Measurements from ENCODE around the gene ATF1.

ATF1 gene

DNA sequence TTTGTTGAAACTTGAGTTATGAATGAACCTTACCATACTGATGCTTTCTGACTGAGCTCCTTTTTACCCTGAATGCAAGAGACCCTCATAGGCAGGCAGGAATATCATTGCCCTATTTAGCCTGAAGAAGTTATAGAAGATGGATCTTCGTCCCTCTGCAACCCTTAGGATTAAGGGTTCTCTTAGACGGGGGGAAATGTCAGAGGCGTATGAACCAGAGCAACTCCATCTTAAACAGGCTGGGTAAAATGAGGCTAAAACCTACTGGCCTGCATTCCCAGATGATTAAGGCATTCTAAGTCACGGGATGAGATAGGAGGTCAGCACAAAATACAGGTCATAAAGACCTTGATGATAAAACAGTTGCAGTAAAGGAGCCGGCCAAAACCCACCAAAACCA lies 7.5 kb downstream of the ATF1 start:
- H3K4me3 ChIP-seq (ENCODE audit: low read depth, low read length) = no peak overlapping the region
- TF ChIP-seq, protein P1, sequence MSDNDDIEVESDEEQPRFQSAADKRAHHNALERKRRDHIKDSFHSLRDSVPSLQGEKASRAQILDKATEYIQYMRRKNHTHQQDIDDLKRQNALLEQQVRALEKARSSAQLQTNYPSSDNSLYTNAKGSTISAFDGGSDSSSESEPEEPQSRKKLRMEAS (IDR thresholded peaks at IDR 0.05; ENCODE audit: low read depth, low read length) = no peak
- TF ChIP-seq MYC (IDR thresholded peaks at IDR 0.05; ENCODE audit: low read depth, low read length) (no peak), POLR2A (IDR thresholded peaks at IDR 0.05; ENCODE audit: extremely low read depth, insufficient read length) (no peak)
- TF ChIP-seq, protein P2, sequence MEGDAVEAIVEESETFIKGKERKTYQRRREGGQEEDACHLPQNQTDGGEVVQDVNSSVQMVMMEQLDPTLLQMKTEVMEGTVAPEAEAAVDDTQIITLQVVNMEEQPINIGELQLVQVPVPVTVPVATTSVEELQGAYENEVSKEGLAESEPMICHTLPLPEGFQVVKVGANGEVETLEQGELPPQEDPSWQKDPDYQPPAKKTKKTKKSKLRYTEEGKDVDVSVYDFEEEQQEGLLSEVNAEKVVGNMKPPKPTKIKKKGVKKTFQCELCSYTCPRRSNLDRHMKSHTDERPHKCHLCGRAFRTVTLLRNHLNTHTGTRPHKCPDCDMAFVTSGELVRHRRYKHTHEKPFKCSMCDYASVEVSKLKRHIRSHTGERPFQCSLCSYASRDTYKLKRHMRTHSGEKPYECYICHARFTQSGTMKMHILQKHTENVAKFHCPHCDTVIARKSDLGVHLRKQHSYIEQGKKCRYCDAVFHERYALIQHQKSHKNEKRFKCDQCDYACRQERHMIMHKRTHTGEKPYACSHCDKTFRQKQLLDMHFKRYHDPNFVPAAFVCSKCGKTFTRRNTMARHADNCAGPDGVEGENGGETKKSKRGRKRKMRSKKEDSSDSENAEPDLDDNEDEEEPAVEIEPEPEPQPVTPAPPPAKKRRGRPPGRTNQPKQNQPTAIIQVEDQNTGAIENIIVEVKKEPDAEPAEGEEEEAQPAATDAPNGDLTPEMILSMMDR (IDR thresholded peaks at IDR 0.05; ENCODE audit: low read depth, low read length) = no peak
- DNase-seq (ENCODE audit: low read depth) = no peak

DNA sequence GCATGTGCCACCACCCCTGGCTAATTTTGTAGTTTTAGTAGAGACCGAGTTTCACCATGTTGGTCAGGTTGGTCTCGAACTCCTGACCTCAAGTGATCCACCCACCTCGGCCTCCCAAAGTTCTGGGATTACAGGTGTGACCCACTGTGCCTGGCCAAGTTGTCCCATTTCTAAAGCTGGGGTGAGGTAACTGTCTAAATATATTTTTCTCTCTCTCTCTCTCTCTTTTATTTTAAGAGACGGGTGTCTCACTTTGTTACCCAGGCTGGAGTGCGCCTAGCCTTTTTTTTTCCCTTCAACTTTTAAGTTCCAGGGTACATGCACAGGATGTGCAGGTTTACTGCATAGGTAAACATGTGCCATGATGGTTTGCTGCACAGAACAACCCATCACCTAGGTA lies 8.6 kb downstream of the ATF1 start:
- H3K4me3 ChIP-seq (ENCODE audit: low read depth, low read length) = no peak overlapping the region
- TF ChIP-seq, protein P2 (IDR thresholded peaks at IDR 0.05; ENCODE audit: low read depth, low read length) = no peak
- TF ChIP-seq, protein P1 (IDR thresholded peaks at IDR 0.05; ENCODE audit: low read depth, low read length) = no peak
- no peak for TF ChIP-seq MYC (IDR thresholded peaks at IDR 0.05; ENCODE audit: low read depth, low read length)
- no peak for TF ChIP-seq POLR2A (IDR thresholded peaks at IDR 0.05; ENCODE audit: extremely low read depth, insufficient read length)
- DNase-seq (ENCODE audit: low read depth) = no peak

DNA sequence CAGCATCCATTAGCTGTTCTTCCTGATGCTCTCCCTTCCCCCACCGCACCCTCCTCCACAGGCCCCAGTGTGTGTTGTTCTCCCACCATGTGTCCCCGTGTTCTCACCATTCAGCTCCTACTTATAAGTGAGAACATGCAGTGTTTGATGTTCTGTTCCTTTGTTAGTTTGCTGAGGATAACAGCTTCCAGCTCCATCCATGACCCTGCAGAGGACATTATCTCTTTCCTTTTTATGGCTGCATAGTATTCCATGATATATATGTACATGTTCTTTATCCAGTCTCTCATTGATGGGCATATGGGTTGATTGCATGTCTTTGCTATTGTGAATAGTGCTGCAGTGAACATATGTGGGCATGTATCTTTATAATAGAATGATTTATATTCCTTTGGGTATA lies 9.0 kb downstream of the ATF1 start:
- DNase-seq (ENCODE audit: low read depth) = no peak
- H3K4me3 ChIP-seq (ENCODE audit: low read depth, low read length) = no peak overlapping the region
- TF ChIP-seq, protein P1 (IDR thresholded peaks at IDR 0.05; ENCODE audit: low read depth, low read length) = no peak
- TF ChIP-seq POLR2A (IDR thresholded peaks at IDR 0.05; ENCODE audit: extremely low read depth, insufficient read length) = no peak
- no peak for TF ChIP-seq MYC (IDR thresholded peaks at IDR 0.05; ENCODE audit: low read depth, low read length)
- TF ChIP-seq, protein P2 (IDR thresholded peaks at IDR 0.05; ENCODE audit: low read depth, low read length) = no peak

DNA sequence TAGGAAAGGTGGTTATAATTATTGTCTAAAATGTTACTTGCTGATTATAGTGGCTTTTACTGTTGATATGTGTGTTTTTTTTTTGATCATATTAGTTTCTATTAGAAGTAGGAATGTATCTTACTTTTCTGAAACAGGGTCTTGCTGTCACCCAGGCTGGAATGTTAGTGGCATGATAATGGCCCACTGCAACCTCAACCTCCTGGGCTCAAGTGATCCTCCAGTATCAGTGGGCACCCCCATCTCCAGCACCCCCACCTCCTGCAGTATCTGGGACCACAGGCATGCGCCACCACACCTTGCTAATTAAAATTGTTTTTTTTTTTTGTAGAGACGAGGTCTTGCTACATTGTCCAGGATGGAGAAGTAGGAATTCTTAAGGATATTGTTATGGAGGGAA lies 11.3 kb downstream of the ATF1 start:
- no peak overlapping the region for H3K4me3 ChIP-seq (ENCODE audit: low read depth, low read length)
- no peak for DNase-seq (ENCODE audit: low read depth)
- TF ChIP-seq, protein P1 (IDR thresholded peaks at IDR 0.05; ENCODE audit: low read depth, low read length) = no peak

DNA sequence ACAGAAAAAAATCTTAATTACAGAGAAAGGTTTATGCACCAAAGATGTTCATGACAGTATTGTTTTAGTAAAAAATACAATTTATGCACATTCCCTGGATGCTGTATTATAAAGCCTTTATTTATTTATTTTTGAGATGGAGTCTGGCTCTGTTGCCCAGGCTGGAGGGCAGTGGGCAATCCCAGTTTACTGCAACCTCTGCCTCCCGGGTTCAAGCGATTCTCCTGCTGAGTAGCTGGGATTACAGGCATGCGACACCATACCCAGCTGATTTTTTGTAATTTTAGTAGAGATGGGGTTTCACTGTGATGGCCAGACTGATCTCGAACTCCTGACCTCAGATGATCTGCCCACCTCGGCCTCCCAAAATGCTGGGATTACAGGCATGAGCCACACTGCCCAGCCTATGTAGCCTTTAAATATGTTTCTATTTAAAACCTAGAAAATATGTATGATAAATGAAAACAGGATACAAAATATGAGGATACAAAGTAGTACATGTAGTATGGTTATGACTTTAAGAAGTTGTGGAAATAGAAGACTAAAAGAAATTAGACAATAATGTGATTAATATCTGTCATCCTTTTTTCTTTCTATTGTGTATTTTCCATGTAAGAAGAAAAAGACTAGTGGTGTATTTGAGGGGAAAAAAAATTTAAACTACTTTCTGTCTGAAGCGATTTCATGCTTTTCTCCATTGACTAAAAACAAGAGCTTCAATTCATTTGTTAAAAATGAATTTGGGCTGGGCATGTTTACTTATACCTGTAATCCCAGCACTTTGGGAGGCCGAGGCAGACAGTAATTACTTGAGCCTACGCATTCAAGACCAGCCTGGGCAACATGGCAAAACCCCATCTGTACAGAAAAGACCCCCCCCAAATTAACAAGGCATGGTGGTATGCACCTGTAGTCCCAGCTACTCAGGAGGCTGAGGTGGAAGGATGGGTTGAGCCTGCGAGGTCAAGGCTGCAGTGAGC lies 13.1 kb downstream of the ATF1 start:
- DNase-seq (ENCODE audit: low read depth) = no peak

More for the DNA sequence above, 13.1 kb downstream of the ATF1 start:
- H3K4me3 ChIP-seq (ENCODE audit: low read depth, low read length) = no peak overlapping the region
- TF ChIP-seq, protein P1 (IDR thresholded peaks at IDR 0.05; ENCODE audit: low read depth, low read length) = no peak
- TF ChIP-seq POLR2A (IDR thresholded peaks at IDR 0.05; ENCODE audit: extremely low read depth, insufficient read length) (no peak), MYC (IDR thresholded peaks at IDR 0.05; ENCODE audit: low read depth, low read length) (no peak)
- TF ChIP-seq, protein P2 (IDR thresholded peaks at IDR 0.05; ENCODE audit: low read depth, low read length) = no peak

All from NB4 (cell line).